GM21381 (cell line): ENCODE data around the gene CD59.
A peak's percentile ranks its signal among the peaks of the same experiment; 100 is the strongest.
"Not testable (repeated sequence)": the region's sequence is repeated elsewhere in the genome, so short reads cannot be mapped to it uniquely, and the experiment has no call there.

Experiments used
- ATAC-seq: cut with Tn5 transposase; IDR thresholded peaks from one replicate; pipeline ENCODE4 v1.9.1; 2021; ENCODE audit warnings: mild to moderate bottlenecking, moderate library complexity; ENCODE audit not compliant: unreplicated experiment

The CD59 gene

DNA sequence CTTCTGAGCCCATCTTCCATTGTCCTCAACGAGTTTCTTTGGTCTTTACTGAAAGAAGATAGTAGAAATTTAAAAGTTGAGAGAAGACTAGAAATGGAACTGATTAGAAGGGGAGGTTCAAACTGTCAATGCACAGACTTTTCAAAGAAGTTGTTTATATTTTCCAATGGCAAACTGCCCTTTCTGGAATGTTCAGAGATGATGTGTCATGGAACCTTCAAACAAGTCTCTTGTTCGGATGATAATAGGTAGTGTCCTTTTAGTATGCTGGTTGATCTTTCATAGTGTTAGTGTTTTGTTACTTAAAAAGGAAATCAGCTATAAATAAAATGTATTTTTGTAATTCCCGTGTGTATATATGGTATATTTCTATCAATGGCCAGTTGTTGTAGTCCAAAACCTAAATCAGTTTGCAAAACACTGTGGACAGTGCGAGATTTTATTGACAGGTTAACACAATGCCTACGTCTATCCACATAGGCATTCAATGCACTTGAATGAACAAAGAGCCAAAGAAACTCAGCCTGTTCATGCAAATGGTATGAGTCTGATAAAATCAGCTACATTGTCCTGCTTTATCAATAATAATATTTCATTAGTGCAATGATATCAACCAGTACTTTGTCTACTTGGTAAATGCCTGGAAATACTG lies 66.5 kb downstream of the CD59 start:
- ATAC-seq, result no peak

DNA sequence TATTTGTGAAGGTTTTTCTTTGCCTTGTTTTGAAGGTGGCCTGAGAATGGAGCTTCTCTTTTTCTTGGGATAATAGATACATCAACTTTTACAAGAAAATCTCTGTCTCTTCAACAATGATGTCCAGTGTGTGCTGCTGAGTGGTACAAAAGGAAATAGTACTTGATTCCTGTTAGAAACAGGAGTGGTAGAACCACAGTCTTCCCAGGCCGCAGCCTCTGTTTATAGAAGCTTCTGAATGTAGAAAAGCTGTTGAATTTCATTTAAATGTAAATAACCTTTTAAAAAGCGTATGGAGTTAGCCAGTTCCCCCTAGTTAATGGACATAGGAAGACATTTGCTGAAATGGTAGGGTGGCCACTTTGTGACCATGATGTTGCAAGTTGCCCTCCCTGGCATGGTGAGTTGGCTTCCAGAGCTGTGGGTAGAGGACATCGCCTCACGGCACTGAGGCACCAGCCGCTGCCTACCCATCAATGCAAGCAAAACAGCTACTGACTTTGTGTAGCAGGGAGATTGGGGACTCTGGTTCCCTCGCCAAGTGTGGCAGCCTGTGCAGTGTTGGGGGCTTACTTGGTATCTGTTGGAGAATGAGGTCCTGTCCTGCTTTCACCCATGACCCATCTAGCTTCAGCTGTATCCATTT lies 67.1 kb downstream of the CD59 start:
- no peak for ATAC-seq

- no peak for ATAC-seq
These were observed 67.8 kb downstream of the CD59 start for GRCh38 chr11:33668468-33668825.

- no peak for ATAC-seq
These were observed 68.3 kb downstream of the CD59 start for GRCh38 chr11:33667819-33668467.

DNA sequence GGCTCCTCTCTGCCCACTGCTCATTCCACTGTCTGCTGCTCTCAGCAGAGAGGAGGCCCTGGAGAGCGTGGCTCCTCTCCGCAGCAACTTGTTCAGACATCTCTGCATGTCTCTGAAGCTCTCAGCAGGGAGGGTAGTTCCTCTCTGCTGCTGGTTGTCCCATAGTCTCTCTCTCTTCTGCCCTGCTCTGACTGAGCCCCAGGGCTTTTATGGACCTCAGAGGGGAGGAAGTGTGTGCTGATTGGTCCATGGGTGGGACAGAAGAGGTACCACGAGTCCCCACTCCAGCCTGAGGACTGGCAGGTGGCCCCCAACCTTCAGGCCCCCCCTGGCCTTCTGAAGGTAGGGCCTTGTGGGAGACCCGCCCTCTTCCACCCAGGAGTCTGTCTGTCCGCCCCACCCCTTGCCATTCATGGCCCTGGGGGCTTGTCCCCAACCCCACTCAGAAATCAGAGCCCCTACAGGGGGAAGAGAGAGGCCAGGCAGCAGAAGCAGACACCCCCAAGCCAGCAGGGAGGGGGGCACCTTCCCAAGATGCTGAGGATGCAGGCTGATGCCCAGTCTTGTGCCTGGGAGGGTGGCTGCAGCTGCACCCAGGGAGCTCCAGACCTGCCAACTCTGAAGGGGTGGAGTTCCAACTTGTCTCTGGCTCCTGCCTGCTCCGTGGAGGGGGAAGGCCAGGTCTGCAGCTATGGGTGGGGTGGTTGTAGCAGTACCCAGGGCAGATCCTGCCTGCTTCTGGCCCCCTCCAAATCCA lies 70.7 kb downstream of the CD59 start:
- ATAC-seq, result no peak

- ATAC-seq, result no peak
These were observed 71.4 kb downstream of the CD59 start for GRCh38 chr11:33664827-33665226.

DNA sequence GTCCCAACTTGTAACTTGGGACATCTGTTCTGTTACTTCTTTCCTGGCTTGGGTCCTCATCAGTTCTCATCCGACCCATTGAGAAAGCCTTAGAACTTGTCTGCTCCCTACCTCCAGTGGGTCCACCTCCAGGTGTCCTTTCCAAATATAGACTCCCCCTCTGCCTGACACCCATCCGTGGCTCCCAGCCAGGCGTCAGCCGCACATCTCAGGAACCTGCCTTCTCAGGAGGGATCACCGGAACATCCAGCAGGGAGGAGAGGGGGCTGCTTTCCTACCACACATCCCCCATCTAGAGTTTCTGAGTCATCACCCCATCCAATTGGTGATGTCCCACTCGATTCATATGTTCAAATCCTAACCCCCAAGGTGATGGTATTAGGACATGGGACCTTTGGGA lies 72.1 kb downstream of the CD59 start:
- no peak for ATAC-seq

- no peak for ATAC-seq
These were observed 73.1 kb downstream of the CD59 start for GRCh38 chr11:33663121-33663520.

DNA sequence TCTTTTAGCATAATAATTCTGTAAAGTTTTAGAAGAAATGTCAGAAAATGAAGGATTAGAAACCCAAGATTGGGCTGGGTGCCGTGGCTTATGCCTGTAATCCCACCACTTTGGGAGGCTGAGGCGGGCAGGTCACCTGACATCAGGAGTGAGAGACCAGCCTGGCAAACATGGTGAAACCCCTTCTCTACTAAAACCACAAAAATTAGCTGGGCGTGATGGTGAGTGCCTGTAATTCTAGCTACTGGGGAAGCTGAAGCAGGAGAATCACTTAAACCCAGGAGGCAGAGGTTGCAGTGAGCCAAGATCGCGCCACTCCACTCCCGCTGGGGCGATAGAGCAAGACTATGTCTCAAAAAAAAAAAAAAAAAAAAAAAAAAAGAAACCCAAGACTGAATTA lies 74.7 kb downstream of the CD59 start:
- not testable (repeated sequence) for ATAC-seq

DNA sequence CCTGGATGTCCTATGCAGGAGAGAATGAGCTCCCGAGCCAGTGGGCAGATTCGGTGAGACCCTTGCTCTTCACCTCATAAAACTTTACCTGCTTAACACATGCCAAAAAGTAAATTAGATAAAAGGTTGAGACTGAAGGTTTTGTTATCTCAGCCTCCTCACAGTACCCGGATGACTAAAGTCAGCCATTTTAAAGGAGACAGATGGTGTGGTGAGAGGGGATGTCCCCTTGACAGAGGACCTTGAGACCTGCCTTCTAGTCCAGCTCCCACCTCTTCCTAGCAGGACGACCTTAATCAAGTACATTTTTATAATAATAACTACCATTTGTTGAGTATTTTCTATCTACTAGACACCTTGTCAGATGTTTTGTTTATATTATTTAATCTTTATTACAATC lies 75.3 kb downstream of the CD59 start:
- ATAC-seq, result no peak

GRCh38 chr11:33659370-33660139 lies 76.7 kb downstream of the CD59 start:
- no peak for ATAC-seq

GRCh38 chr11:33658195-33658900 lies 77.9 kb downstream of the CD59 start:
- no peak for ATAC-seq

- ATAC-seq, result no peak
These were observed 78.5 kb downstream of the CD59 start for GRCh38 chr11:33657757-33658156.

GRCh38 chr11:33656768-33657167 lies 79.5 kb downstream of the CD59 start:
- no peak for ATAC-seq

GRCh38 chr11:33655842-33656600 lies 80.2 kb downstream of the CD59 start:
- ATAC-seq, result peak; percentile 58

DNA sequence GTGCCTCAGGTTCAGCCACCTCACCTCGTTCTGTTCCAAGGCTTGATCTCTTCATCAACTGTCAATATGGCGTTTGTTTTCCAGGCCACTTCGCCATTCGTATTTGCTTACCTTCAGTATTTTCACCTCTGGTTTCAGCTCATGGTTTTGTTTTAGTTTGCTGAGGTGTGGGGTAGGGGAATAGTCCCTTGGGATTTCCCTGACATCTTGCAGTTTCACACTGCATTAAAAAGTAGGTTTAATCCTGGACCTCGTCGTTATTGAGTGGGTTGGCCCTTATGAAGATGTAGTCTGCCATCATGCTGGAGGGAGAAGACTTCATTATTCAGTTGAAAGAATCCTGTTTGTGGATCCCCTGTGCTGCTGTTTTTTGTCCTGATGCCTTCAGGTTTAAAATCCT lies 81.6 kb downstream of the CD59 start:
- ATAC-seq, result no peak
